ENCODE data around the gene ABHD5.

The ABHD5 gene

DNA sequence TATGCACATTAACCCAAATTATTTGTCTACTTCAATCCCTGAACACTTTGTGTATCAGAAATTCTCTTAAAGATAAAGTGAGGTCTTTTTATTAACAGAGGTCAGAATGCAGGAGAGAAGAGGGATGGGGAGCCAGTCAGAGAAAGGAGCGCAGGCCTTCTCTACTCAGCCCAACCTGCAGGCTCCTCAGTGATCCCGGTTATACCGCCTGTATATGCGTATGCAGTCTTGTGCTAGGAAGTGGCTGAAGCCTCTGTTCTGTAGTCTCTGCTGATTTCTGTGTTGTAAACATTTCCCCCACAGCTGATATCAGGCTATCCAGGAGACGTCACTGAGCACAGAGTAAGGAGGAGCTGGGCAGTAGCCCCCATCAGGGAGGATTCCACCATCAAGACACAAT lies 57.9 kb downstream of the ABHD5 start:
- DNase-seq, result no peak
- Histone ChIP-seq H3K27ac (no peak overlapping the region), H3K4me3 (ENCODE audit: low read depth, low read length) (no peak overlapping the region), H3K27me3 (replicated peaks) (no peaks in the 10 kb centered on the region), H3K36me3 (replicated peaks) (no peaks in the 10 kb centered on the region)
- in situ Hi-C loops (cut with HindIII; ENCODE audit: low pct_ligation_motif_present, low sequenced_read_pairs), result no loop called here
- TF ChIP-seq, protein P1, sequence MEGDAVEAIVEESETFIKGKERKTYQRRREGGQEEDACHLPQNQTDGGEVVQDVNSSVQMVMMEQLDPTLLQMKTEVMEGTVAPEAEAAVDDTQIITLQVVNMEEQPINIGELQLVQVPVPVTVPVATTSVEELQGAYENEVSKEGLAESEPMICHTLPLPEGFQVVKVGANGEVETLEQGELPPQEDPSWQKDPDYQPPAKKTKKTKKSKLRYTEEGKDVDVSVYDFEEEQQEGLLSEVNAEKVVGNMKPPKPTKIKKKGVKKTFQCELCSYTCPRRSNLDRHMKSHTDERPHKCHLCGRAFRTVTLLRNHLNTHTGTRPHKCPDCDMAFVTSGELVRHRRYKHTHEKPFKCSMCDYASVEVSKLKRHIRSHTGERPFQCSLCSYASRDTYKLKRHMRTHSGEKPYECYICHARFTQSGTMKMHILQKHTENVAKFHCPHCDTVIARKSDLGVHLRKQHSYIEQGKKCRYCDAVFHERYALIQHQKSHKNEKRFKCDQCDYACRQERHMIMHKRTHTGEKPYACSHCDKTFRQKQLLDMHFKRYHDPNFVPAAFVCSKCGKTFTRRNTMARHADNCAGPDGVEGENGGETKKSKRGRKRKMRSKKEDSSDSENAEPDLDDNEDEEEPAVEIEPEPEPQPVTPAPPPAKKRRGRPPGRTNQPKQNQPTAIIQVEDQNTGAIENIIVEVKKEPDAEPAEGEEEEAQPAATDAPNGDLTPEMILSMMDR (IDR thresholded peaks at IDR 0.05; ENCODE audit: low read depth, low read length, missing control alignments), result no peak

DNA sequence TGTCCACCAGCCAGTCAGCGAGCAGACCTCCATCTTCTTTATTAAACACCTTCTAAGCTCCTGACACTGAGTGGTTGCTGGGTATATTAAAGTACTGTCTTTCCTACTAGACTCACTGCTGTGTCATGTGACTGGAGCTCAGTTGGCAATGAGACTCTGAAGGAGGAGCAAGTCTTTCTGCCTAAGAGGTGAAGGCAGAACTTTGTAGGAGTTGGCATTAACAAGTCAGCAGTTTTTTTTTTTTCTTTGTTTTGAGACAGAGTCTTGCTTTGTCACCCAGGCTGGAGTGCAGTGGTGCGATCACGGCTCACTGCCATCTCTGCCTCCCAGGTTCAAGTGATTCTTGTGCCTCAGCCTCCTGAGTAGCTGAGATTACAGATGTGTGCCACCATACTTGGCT lies 62.2 kb downstream of the ABHD5 start:
- no peaks in the 10 kb centered on the region for H3K36me3 ChIP-seq (replicated peaks)
- no peak overlapping the region for H3K4me3 ChIP-seq (ENCODE audit: low read depth, low read length)
- H3K27me3 ChIP-seq (replicated peaks), result no peaks in the 10 kb centered on the region
- DNase-seq, result no peak
- no peak overlapping the region for H3K27ac ChIP-seq
- in situ Hi-C loops (cut with HindIII; ENCODE audit: low pct_ligation_motif_present, low sequenced_read_pairs), result loop anchor here (25.0 kb wide), 1 partner anchor 109 kb away; no protein-coding TSS in a partner anchor
- TF ChIP-seq, protein P1 (IDR thresholded peaks at IDR 0.05; ENCODE audit: low read depth, low read length, missing control alignments), result no peak

DNA sequence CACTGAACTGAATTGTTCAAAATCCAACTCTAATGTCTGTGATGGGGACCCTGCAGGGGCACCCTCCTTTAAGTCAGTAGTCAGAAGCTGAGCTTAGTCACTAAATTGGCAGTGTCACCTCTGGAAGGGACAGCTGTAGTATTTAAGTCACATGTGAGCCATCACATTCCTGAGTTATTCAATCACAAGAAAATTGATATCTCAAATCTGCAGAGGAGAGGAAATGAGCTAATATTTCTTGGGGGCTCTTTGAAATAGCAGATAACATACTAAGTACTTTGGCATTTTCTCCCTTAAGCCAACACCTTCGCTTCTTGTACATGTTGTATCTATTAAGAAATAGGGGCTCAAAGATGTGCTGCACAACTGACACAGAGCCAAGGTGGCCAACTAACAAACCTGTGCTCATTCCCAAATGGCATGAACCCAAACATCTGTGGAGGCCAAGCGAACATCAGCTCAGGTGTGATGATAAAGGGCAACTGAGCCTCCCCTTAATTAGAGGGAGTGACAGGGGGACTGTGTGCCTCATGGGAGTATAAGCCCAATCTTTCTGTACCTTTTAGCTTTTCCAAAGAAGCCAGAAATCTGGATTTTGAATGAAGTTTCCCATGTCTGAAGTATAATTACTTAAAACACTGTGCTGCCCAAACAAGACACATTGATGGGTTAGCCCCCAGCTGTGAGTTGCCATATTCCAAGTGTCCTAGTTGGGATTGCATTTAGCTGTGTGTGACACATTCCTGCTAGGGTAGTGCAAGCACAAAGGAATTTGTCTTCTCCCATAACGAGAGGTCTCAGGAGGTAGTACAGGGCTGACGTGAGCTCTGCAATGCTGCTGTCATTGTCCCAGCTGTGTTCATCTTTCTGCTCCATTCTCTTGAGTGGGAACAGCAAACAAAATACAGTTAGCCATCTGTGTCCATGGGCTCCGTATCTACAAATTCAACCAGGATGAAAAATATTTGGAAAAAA lies 63.3 kb downstream of the ABHD5 start:
- peak; percentile 51 for DNase-seq
- in situ Hi-C loops (cut with HindIII; ENCODE audit: low pct_ligation_motif_present, low sequenced_read_pairs), result loop anchor here (25.0 kb wide), 1 partner anchor 108 kb away; no protein-coding TSS in a partner anchor
- no peak overlapping the region for H3K4me3 ChIP-seq (ENCODE audit: low read depth, low read length)
- H3K27ac ChIP-seq, result peak overlapping the region; percentile 27
- H3K36me3 ChIP-seq (replicated peaks), result no peaks in the 10 kb centered on the region
- no peaks in the 10 kb centered on the region for H3K27me3 ChIP-seq (replicated peaks)
- TF ChIP-seq, protein P1 (IDR thresholded peaks at IDR 0.05; ENCODE audit: low read depth, low read length, missing control alignments), result no peak

DNA sequence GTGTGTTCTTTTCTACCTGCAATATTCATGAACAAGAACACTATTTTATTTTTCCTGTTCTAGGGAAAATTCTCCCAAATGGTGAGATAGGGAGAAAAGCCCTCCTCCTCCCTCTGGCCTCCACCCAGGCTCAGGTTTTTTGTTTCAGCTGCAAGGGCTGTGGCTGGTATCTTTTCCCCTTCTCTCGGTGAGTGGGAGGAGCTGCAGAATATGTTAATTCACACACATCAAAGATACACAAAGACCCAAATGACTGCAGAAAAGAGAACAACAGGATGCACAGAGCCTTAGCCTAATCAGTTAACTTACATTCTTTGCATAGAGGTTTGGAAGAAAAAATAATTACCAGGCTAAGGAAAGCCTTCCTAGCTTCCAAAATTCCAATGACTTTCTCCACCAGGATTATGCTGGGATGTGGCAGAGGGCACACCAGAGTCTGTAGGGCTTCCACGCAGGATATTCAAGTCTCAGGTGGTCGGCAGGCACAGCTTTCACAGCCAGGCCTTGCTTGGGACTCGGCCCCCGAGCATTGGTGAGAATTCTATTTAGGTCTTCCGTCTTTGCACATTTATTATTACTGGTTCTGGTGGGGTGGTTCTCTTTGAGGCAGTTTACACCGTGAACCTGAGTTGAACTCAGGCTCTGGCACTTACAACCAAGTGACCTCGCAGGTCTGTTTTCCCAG lies 64.9 kb downstream of the ABHD5 start:
- Histone ChIP-seq H3K27ac (no peak overlapping the region), H3K4me3 (ENCODE audit: low read depth, low read length) (no peak overlapping the region), H3K27me3 (replicated peaks) (no peaks in the 10 kb centered on the region), H3K36me3 (replicated peaks) (no peaks in the 10 kb centered on the region)
- DNase-seq, result no peak
- in situ Hi-C loops (cut with HindIII; ENCODE audit: low pct_ligation_motif_present, low sequenced_read_pairs), result loop anchor here (25.0 kb wide), 1 partner anchor 107 kb away; no protein-coding TSS in a partner anchor
- TF ChIP-seq, protein P1 (IDR thresholded peaks at IDR 0.05; ENCODE audit: low read depth, low read length, missing control alignments), result no peak

DNA sequence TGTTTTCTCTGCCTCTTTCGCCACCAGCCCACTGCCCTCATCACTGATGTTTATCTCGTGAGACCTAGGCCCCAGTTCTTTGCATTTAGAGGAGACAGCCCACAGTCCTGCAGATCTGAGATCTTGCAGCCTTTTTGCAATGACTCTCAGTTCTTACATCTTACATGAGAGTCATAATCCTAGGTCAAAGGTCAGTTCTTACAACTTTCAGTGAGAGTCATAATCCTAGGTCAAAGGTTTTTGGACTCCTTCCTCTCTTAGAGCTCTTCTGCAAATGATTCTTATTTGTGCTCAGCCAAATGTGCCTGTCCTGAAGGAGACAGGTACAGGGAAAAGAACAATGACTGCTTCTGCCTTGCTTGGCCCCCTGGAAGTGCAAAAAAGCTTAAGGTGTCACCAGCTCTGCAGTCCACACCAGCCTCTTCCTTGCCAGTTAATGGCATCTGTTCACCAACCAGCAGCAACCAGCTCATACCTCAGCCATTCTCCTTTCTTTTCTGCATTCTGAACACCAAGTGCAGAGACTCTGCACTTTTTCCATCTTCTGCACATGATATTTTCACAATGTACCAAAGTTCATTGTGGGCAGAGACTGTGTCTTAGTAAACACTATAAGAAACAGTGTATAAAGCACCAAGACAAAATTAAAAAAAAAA lies 67.1 kb downstream of the ABHD5 start:
- TF ChIP-seq, protein P1 (IDR thresholded peaks at IDR 0.05; ENCODE audit: low read depth, low read length, missing control alignments), result no peak
- Histone ChIP-seq H3K27me3 (replicated peaks) (no peaks in the 10 kb centered on the region), H3K4me3 (ENCODE audit: low read depth, low read length) (no peak overlapping the region), H3K36me3 (replicated peaks) (no peaks in the 10 kb centered on the region), H3K27ac (no peak overlapping the region)
- in situ Hi-C loops (cut with HindIII; ENCODE audit: low pct_ligation_motif_present, low sequenced_read_pairs), result loop anchor here (25.0 kb wide), 1 partner anchor 105 kb away; no protein-coding TSS in a partner anchor
- DNase-seq, result no peak
